Cortex of kidney (tissue), 1 donor: ENCODE measurements around the gene ZSCAN26.
"Not testable (repeated sequence)": the region's sequence is repeated elsewhere in the genome, so short reads cannot be mapped to it uniquely, and the experiment has no call there.

Source experiments
- DNase-seq: peaks from one replicate; lab custom pipeline; 2025; lab: John Stamatoyannopoulos, UW

The ZSCAN26 gene

GRCh38 chr6:28257042-28257441 is 9.9 kb upstream of the ZSCAN26 start:
- no peak for DNase-seq

- DNase-seq, result no peak
Measured at GRCh38 chr6:28258877-28259777, 7.8 kb upstream of the ZSCAN26 start, which contains the start of gene NKAPL. TSS of gene NKAPL (plus strand) at chr6:28259297. CDS start at chr6:28259372, 75 bp downstream.

GRCh38 chr6:28263922-28264321 is 3.0 kb upstream of the ZSCAN26 start:
- DNase-seq, result no peak

GRCh38 chr6:28264834-28265401 is 2.0 kb upstream of the ZSCAN26 start:
- no peak for DNase-seq

GRCh38 chr6:28266563-28266961 is 381 bp upstream of the ZSCAN26 start:
- no peak for DNase-seq

GRCh38 chr6:28267695-28268059 is 734 bp downstream of the ZSCAN26 start:
- DNase-seq, result no peak

- DNase-seq, result no peak
Measured at GRCh38 chr6:28269492-28269891, 2.5 kb downstream of the ZSCAN26 start.

- no peak for DNase-seq
Measured at GRCh38 chr6:28274888-28275287, 7.9 kb downstream of the ZSCAN26 start.

- no peak for DNase-seq
Measured at GRCh38 chr6:28277746-28278145, 10.8 kb downstream of the ZSCAN26 start.

- DNase-seq, result no peak
Measured at GRCh38 chr6:28280595-28281287, 13.8 kb downstream of the ZSCAN26 start.

GRCh38 chr6:28281288-28282064 is 14.5 kb downstream of the ZSCAN26 start, which contains the start of gene PGBD1:
TSS of gene PGBD1 (plus strand) at chr6:28281572. CDS start at chr6:28283814, 2,242 bp downstream.
- no peak for DNase-seq

GRCh38 chr6:28282926-28283325 is 16.0 kb downstream of the ZSCAN26 start:
- no peak for DNase-seq

- no peak for DNase-seq
Measured at GRCh38 chr6:28291573-28291972, 24.6 kb downstream of the ZSCAN26 start.

GRCh38 chr6:28295326-28295725 is 28.4 kb downstream of the ZSCAN26 start:
- DNase-seq, result no peak

GRCh38 chr6:28296520-28297060 is 29.6 kb downstream of the ZSCAN26 start:
- no peak for DNase-seq

GRCh38 chr6:28303570-28303969 is 36.6 kb downstream of the ZSCAN26 start:
- DNase-seq, result no peak

GRCh38 chr6:28306363-28306762 is 39.4 kb downstream of the ZSCAN26 start:
- DNase-seq, result not testable (repeated sequence)

GRCh38 chr6:28311139-28311823 is 44.3 kb downstream of the ZSCAN26 start:
- DNase-seq, result no peak

GRCh38 chr6:28312939-28313338 is 46.0 kb downstream of the ZSCAN26 start:
- DNase-seq, result no peak

- no peak for DNase-seq
Measured at GRCh38 chr6:28315628-28316027, 48.7 kb downstream of the ZSCAN26 start.

GRCh38 chr6:28317866-28318265 is 50.9 kb downstream of the ZSCAN26 start:
- DNase-seq, result not testable (repeated sequence)
